SK-N-SH (cell line): Measurements from ENCODE around the gene GPR132.

Experiments
- MXI1 ChIP-seq: IDR thresholded peaks from 2 replicates; pipeline ENCODE4 v1.6.1; 2012; ENCODE audit warnings: mild to moderate bottlenecking, low read depth, low read length, improper control_type of control experiment
- NRF1 ChIP-seq: IDR thresholded peaks from 2 replicates; pipeline ENCODE4 v1.6.1; 2012; ENCODE audit warnings: low read depth, mild to moderate bottlenecking, low read length
- SMC3 ChIP-seq: IDR thresholded peaks from 2 replicates; pipeline ENCODE4 v1.6.1; 2012; ENCODE audit warnings: low read depth, low read length, improper control_type of control experiment
- TEAD4 ChIP-seq: IDR thresholded peaks from 2 replicates; pipeline ENCODE4 v1.4.0; 2012; ENCODE audit warnings: mild to moderate bottlenecking, borderline replicate concordance; ENCODE audit not compliant: insufficient read depth
- TF ChIP-seq, protein P1 (sequence below): fragments of 200-600 bp; sonication (generic); IDR thresholded peaks from 2 replicates; pipeline ENCODE4 v1.6.1; 2017; ENCODE audit warnings: antibody characterized with exemption, mild to moderate bottlenecking, moderate library complexity
- TF ChIP-seq, protein P2 (sequence below): fragments of 150-350 bp; IDR thresholded peaks from 2 replicates; pipeline ENCODE4 v1.6.1; 2016; ENCODE audit warnings: mild to moderate bottlenecking, low read depth, low read length

DNA sequence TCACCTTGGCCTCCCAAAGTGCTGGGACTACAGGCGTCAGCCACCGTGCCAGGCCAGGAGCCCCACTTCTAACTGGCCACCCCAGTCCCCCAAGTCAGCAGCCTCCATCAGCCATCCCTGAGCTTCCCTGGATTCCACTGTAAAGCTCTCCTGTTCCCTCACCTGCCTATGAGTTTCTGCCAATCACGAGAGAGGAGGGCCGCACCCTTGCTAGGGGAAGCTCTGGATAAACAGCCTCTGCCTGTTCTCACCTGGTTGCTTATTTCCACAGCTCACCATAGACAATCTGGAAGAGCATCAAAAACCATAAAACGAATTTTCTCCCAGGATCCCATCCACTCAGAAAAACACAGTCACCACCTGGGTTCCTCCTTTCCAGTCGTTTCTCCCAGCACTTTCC lies 49.3 kb downstream of the GPR132 start:
- TF ChIP-seq SMC3 (no peak), TEAD4 (no peak), MXI1 (no peak), NRF1 (no peak)
- TF ChIP-seq, protein P1, sequence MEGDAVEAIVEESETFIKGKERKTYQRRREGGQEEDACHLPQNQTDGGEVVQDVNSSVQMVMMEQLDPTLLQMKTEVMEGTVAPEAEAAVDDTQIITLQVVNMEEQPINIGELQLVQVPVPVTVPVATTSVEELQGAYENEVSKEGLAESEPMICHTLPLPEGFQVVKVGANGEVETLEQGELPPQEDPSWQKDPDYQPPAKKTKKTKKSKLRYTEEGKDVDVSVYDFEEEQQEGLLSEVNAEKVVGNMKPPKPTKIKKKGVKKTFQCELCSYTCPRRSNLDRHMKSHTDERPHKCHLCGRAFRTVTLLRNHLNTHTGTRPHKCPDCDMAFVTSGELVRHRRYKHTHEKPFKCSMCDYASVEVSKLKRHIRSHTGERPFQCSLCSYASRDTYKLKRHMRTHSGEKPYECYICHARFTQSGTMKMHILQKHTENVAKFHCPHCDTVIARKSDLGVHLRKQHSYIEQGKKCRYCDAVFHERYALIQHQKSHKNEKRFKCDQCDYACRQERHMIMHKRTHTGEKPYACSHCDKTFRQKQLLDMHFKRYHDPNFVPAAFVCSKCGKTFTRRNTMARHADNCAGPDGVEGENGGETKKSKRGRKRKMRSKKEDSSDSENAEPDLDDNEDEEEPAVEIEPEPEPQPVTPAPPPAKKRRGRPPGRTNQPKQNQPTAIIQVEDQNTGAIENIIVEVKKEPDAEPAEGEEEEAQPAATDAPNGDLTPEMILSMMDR: no peak
- TF ChIP-seq, protein P2, sequence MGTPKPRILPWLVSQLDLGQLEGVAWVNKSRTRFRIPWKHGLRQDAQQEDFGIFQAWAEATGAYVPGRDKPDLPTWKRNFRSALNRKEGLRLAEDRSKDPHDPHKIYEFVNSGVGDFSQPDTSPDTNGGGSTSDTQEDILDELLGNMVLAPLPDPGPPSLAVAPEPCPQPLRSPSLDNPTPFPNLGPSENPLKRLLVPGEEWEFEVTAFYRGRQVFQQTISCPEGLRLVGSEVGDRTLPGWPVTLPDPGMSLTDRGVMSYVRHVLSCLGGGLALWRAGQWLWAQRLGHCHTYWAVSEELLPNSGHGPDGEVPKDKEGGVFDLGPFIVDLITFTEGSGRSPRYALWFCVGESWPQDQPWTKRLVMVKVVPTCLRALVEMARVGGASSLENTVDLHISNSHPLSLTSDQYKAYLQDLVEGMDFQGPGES: no peak
